Activated naive CD4-positive, alpha-beta T cell (primary cell): ENCODE results near the gene ZDHHC5.
"Not testable (repeated sequence)": the region's sequence is repeated elsewhere in the genome, so short reads cannot be mapped to it uniquely, and the experiment has no call there.

Experiments used
- DNase-seq, 4 experiments: peaks; one replicate each; lab custom pipeline; 2025; lab: John Stamatoyannopoulos, UW

ZDHHC5 gene

DNA sequence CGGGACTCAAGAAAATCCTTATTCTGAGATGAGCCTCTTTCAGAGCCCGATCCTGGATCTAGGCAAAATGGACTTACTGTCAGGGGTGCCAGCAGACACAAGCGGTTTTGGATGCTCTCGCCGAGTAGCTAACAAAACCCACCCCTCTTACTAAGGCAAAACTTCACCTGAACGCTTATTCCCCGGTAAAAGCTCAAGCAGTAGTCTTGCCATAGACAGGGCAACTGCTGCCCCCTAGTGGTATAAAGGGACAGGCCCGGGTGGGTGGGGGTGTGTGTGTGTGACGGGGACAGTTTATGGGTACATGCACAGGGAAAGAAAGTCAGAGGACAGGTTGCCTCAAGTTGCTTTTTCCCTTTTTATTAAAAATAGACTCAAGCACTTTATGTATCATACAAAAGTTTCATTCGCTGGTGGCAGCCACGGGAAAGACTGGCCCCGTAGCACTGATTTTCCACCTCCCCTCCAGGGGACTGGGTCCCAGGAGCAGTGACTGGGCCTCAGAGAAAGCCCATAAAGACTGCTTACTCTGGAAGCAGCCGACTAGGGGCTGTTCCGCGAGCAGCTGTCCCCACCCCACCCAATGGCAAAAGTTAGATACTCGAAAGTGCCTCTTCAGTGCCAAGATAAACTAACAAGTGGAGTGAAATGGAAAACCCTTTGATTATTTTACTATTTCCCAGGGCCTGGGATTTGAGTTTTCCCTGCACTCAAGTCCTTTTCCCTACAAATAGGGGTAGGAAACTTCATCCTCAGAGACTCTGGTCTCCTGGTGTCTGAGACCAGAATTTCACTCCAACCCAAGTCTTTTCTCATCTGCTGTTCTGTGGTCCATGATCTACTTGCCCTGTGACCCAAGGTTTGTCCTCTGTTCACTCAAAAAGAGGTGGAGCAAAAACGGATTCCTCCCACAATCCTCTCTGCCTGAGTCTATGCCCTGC lies 22.9 kb upstream of the ZDHHC5 start:
- DNase-seq: peak; percentile 58 to 76 (median 70)

DNA sequence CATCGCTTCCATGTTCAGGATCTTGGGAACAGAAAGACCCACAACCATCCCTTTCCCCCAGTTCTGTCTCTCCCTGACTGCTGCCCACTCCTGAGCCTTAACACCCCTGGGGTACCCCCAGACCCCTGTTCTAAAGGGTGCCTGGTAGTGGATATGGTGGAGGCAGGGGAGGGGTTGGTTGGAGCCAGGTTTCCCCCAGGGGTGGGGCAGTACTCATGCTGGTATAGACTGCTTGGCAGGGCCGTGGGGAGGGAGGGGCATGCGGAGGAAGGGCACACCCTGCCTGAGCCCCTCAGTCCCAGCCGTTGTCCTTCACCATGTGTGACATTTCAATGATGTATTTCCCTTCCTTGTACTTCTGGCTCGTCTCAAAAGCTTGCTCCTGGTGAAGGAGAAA lies 22.2 kb upstream of the ZDHHC5 start:
- DNase-seq: no peak

DNA sequence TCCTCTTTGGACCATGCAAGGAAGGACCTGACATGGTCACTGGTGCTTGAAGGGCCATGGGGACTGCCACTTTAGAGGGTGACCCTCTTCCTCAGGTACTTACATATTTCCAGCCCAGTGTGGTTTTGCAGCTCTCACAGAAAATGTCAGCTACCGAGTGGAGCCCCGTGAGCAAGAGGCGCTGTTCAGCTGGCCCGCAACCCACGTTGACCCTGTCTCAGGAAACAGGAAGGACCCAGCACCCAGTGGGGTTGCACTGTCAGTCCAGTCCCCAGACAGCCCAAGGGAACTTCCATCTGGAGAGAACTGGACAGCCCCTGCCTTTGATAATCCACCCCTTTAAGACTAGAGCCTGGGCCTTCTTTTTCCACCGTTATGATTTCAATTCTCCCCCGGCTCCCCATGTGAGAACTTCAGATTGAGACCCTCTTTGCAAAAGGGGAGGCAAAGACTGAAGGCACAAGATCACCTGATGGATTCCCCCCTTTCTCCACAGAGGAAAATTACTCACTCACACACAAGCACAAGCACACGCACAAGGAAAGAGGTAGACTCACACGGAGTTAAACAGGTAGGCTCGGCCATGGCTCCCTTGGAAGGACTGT lies 21.6 kb upstream of the ZDHHC5 start:
- no peak for DNase-seq

GRCh38 chr11:57646799-57647303 lies 21.1 kb upstream of the ZDHHC5 start:
- DNase-seq: no peak

DNA sequence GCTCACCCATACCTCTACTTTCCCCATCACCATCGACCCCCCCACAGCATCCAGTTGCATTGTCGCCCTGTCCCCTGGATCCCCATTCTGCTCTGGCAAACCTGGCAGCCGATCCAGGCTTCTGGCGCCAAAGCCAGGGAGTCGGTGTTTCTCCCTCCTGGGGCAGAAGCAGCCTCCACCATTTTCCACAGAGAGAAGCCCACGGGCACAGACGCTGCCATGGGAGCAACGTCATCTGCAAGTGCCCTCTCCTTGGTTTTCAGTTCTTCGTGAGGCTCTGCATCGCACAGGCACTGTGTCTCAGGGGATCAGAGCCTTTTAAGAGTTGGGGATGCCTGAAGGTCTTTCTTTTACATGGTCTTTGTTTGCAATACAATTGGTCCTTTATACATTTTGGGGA lies 20.5 kb upstream of the ZDHHC5 start:
- no peak for DNase-seq

GRCh38 chr11:57647960-57648800 lies 19.7 kb upstream of the ZDHHC5 start:
- DNase-seq: no peak

DNA sequence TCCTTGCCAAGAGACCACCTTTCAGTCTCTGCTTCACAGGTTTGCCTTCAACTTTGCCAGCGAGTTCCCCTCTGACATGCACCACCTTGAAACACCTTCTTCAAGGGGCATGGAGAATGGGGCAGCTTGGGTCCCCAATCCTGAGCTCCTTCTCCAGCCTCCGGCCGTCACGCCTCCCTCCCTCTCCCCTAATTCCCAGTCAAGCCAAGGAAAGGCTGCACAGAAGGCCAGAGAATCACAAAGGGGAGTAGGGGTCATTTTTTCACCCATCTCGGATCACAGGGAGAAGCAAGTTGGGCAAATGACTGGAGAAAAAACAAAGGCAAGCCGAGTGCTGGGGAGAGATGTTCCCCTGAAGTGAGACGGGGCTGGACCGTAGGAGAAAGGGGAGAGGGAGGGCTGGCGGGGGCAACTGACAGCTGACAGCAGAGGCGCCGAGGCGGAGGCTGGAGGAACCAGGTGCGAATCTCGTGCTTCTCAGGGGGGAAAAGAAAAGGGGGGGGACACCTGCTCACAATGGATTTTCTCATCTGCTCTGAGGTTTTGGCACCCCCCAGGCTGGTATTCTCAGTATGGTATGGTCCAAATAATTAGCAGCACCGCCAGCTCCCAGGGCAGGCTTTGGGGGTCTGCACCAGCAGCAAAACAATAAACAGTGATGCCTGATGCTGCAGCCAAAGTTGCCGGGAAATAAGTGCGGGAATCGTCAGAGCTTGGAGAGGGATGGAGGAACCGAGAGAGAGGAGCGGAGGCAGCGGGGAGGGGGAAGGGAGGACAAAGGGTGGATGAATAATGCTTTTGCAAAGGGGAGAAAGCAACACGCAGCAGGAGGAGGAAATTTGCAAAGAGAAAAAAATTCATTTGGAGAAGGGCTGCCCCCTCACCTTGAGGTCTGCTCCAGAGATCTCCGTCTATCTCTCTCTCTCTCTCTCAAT lies 18.8 kb upstream of the ZDHHC5 start:
- no peak for DNase-seq

DNA sequence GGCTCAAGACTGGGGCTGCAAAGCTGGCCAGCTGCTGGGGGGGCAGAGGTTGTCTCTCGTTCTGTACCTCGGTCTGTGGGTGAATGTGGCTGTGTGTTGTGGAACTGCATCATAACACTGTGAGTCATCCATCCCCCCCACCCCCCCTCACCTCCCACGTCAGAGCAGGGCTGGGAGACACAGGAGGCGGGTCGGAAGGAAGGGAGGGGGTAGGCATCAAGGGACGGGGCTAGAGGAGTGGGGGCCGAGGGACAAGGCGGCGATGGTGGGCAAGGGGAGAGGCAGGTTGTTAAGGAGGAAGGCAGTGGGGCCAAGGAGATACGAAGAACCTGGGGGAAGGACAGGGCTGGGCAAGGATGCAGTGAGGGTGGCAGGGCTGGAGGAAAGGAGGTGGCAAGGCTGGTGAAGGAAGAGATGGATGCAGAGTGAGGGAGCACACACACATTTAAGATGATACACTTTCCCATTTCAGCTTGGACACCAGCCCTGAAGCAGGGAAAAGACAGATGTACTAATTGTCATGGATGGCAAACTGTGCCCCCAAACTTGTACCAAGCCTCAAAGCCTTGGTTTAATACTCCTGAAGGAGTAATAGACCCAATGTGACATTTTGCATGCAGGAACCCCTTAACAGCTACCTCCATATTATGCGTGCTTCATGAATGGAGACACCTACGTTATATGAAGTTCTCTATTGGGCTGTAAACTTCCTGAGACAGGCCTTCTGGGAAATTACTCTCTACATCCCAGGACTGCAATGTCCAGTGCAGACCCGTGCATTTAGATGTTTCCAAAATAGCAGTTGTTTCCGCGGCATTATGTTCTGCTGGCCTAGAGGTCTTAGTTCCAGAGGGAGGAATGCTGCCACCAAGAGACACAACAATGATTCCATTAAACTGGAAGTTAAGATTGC lies 17.8 kb upstream of the ZDHHC5 start, which contains the start of gene YPEL4:
Gene YPEL4, minus strand, starts transcription at position 87 of the 913 bp plus-strand sequence. CDS start 2,805 bp downstream, outside the sequence.
- peak; percentile 20 to 81 (median 54) for DNase-seq

GRCh38 chr11:57650739-57651090 lies 17.2 kb upstream of the ZDHHC5 start:
- DNase-seq: no peak

DNA sequence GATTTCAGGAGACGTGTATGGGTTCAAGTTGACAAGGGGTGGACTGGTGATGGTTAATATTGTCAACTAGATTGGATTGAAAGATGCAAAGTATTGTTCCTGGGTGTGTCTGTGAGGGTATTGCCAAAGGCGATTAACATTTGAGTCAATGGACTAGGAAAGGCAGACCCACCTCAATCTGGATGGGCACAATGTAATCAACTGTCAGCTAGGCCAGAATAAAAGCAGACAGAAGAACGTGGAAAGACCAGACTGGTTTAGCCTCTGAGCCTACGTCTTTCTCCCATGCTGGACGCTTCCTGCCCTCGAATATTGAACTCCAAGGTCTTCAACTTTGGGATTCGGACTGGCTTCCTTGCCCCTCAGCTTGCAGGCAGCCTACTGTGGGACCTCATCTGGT lies 16.5 kb upstream of the ZDHHC5 start:
- DNase-seq: no peak

- DNase-seq: not testable (repeated sequence)
Measured at GRCh38 chr11:57652230-57652629, 15.7 kb upstream of the ZDHHC5 start.

- no peak for DNase-seq
Measured at GRCh38 chr11:57652662-57653061, 15.3 kb upstream of the ZDHHC5 start.

GRCh38 chr11:57653163-57653562 lies 14.8 kb upstream of the ZDHHC5 start:
- DNase-seq: no peak

DNA sequence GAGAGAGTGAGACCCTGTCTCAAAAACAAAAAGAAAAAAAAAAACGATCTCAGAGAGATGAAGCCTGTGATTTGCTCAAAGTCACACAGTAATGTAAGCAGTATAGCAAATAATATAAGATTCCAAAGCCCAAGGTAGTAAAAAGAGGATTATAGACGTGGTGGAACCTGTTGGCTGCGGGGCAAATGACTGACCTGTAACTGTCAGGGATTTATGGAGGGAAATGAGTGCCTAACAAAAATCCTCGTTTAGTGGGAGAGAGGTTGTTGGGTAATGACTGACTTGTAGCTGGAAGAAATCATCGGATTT lies 11.1 kb upstream of the ZDHHC5 start:
- no peak for DNase-seq

GRCh38 chr11:57657194-57658022 lies 10.5 kb upstream of the ZDHHC5 start, which contains the start of gene CLP1:
TSS of gene CLP1 (plus strand) at chr11:57657762. CDS start at chr11:57659477, 1,715 bp downstream.
- DNase-seq: peak; percentile 90 to 97 (median 94)

GRCh38 chr11:57658023-57658361 lies 9.9 kb upstream of the ZDHHC5 start:
- DNase-seq: no peak

DNA sequence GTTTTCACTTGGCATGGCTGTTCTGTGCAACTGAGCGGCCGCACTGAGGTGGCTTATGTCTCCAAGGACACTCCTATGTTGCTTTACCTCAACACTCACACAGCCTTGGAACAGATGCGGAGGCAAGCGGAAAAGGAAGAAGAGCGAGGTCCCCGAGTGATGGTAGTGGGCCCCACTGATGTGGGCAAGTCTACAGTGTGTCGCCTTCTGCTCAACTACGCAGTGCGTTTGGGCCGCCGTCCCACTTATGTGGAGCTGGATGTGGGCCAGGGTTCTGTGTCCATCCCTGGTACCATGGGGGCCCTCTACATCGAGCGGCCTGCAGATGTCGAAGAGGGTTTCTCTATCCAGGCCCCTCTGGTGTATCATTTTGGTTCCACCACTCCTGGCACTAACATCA lies 8.2 kb upstream of the ZDHHC5 start:
- DNase-seq: no peak

DNA sequence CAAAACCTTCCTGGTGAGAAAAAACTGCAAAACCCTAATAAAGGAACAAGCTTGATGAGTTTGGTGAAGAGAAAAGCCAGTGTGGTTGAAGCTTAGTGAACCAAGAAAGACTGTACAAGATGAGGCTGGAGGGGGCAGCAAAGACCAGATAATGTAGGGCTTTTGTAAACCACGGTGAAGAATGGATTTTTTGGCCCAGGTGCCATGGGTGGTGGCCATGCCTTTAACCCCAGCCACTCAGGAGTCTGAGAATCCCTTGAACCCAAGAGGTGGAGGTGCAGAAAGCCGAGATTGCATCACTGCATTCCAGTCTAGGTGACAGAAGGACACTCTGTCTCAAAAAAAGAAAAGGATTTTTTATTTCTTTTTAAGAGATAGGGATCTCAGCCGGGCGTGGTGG lies 5.0 kb upstream of the ZDHHC5 start:
- no peak for DNase-seq

DNA sequence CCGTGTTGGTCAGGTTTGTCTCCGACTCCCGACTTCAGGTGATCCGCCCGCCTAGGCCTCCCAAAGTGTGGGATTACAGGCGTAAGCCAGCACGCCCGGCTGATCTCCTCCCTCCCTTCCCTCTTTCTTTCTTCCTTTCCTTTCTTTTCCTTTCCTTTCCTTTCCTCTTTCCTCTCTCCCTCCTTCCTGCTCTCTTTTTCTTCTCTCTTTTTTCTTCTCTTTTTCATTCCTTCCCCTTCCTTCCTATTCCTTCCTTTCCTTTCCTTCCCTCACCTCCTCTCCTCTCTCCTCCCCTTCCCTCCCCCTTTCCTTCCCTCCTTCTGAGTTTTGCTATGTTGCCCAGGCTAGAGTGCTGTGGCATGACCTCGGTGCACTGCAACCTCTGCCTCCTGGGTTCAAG lies 3.9 kb upstream of the ZDHHC5 start:
- no peak for DNase-seq
